Fibroblast of the conjunctiva (primary cell): ENCODE results near the gene GNAO1.

Experiments used
- DNase-seq: peaks from one replicate; pipeline ENCODE4 v3.0.0-alpha.2; 2010; ENCODE audit warnings: low read depth

GNAO1 gene

GRCh38 chr16:56266641-56267607, 75.6 kb downstream of the GNAO1 start:
- no peak for DNase-seq

GRCh38 chr16:56267888-56268287, 76.6 kb downstream of the GNAO1 start:
- DNase-seq = no peak

- no peak for DNase-seq
These were observed 77.5 kb downstream of the GNAO1 start for GRCh38 chr16:56268799-56269198.

- DNase-seq = no peak
These were observed 78.0 kb downstream of the GNAO1 start for GRCh38 chr16:56269281-56269680.

GRCh38 chr16:56269811-56270684, 78.8 kb downstream of the GNAO1 start:
- no peak for DNase-seq

- no peak for DNase-seq
These were observed 79.5 kb downstream of the GNAO1 start for GRCh38 chr16:56270828-56271227.

- DNase-seq = no peak
These were observed 81.2 kb downstream of the GNAO1 start for GRCh38 chr16:56272583-56272894.

GRCh38 chr16:56273615-56274014, 82.3 kb downstream of the GNAO1 start:
- DNase-seq = no peak

- DNase-seq = no peak
These were observed 83.1 kb downstream of the GNAO1 start for GRCh38 chr16:56274369-56274768.

GRCh38 chr16:56275076-56275475, 83.8 kb downstream of the GNAO1 start:
- no peak for DNase-seq

- DNase-seq = no peak
These were observed 84.5 kb downstream of the GNAO1 start for GRCh38 chr16:56275801-56276200.

GRCh38 chr16:56277075-56277474, 85.8 kb downstream of the GNAO1 start:
- no peak for DNase-seq

- DNase-seq = no peak
These were observed 87.0 kb downstream of the GNAO1 start for GRCh38 chr16:56278196-56278855.

GRCh38 chr16:56279132-56279531, 87.8 kb downstream of the GNAO1 start:
- DNase-seq = no peak

- no peak for DNase-seq
These were observed 88.6 kb downstream of the GNAO1 start for GRCh38 chr16:56279914-56280313.

GRCh38 chr16:56281249-56281805, 90.0 kb downstream of the GNAO1 start:
- DNase-seq = no peak

GRCh38 chr16:56282451-56282850, 91.2 kb downstream of the GNAO1 start:
- DNase-seq = no peak

- no peak for DNase-seq
These were observed 93.2 kb downstream of the GNAO1 start for GRCh38 chr16:56284521-56284920.

- no peak for DNase-seq
These were observed 95.5 kb downstream of the GNAO1 start for GRCh38 chr16:56286809-56287208.

- DNase-seq = no peak
These were observed 96.7 kb downstream of the GNAO1 start for GRCh38 chr16:56288019-56288418.

- DNase-seq = no peak
These were observed 98.1 kb downstream of the GNAO1 start for GRCh38 chr16:56289416-56289815.

- no peak for DNase-seq
These were observed 98.6 kb downstream of the GNAO1 start for GRCh38 chr16:56289862-56290261.
